SH-SY5Y (cell line): Measurements from ENCODE around the gene UTS2R.

Experiments
- GATA2 ChIP-seq: IDR thresholded peaks from 2 replicates; pipeline ENCODE4 v1.6.1; 2011; ENCODE audit warnings: mild to moderate bottlenecking, low read depth, low read length
- GATA3 ChIP-seq: IDR thresholded peaks from 2 replicates; pipeline ENCODE4 v1.6.1; 2011; ENCODE audit warnings: low read depth, mild to moderate bottlenecking, low read length, moderate library complexity

DNA sequence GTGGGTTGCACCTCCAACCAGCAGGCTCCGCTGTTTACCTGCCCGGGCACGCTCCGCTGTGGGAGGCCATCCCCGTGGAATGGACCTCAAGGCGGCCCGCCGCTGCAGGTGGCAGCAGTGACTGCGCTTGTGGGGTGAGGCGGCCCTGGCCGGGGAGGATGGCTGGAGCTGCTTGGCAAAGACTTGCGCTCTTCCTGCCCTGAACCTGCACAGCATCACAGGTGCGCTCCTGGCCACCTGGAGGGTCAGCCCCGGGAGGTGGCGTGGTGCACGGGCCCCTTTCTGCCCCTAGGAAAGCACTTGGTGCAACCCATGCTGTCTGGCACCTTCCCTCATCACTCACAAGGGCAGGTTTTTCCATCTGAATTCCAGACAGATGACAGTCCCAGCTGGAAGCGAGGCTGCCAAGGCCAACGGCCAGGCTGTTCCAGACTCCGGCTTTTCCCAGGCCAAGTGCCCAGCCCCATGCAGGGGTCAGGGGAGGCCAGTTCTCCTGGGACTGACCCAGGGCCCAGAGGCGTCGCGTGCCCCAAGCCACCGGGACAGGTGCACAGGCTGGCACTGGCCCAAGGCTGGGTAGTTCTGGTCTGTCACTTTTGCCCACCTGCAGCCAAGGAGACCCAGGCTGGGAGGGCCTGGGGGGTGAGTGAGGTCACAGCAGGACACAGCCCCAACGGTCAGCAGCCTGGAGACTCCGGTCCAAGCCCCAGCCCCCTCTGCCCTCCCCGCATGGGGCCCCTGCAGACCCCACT lies 13.3 kb downstream of the UTS2R start:
- TF ChIP-seq GATA2, result no peak
- no peak for TF ChIP-seq GATA3
